GM12891 (cell line): ENCODE measurements around the gene SPTAN1.

ENCODE experiments used
- POLR2AphosphoS5 ChIP-seq: IDR thresholded peaks from 2 replicates; pipeline ENCODE4 v1.6.1; 2011; ENCODE audit warnings: low read depth, low read length, control low read depth
- POU2F2 ChIP-seq: IDR thresholded peaks from 2 replicates; pipeline ENCODE4 v1.6.1; 2011; ENCODE audit warnings: low read depth, mild to moderate bottlenecking, control low read depth, low read length, moderate library complexity

DNA sequence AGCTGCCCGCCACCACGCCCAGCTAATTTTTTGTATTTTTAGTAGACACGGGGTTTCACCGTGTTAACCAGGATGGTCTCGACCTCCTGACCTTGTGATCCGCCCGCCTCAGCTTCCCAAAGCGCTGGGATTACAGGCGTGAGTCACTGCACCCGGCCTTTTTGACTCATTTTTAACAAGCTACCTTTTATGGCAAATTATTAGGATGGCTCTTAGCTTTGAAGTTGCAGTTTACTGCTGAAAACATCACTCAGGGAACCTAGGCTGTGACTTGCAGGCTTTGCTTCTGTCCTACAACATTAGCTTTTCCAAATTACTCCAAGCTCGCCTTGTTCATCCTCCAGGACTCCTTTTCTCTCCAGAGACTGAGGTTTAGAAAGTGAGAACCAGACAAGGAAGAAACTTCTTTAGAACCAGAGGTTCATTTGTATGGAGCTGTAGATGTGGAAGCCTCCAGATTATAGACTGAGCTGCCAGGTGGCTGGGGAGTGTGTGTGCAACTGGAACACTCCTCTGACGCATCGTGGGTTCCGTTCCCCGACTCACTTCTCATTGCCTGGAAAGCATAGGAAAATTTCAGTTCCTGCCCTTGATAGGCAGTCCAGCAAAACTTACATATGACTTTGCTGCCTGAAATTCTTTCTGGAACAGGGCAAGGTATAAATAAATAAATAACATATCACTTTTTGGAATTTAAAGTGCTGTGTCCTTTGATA, 23.8 kb upstream of the SPTAN1 start:
- no peak for TF ChIP-seq POLR2AphosphoS5
- TF ChIP-seq POU2F2: no peak
